MM.1S (cell line): ENCODE results near the gene PRX.

Source experiments
- CTCF ChIP-seq: fragments of 300-600 bp; sonication (generic); IDR thresholded peaks from 2 replicates; pipeline ENCODE4 v1.5.1; 2016; ENCODE audit warnings: antibody characterized with exemption, low read length, mixed read lengths
- EZH2 ChIP-seq: fragments of 300-600 bp; sonication (generic); optimal IDR thresholded peaks from 2 replicates; pipeline ENCODE3; 2017; ENCODE audit warnings: low read depth, mild to moderate bottlenecking, antibody characterized with exemption, low read length, mixed read lengths
- EZH2phosphoT487 ChIP-seq: fragments of 300-600 bp; sonication (generic); IDR thresholded peaks from 2 replicates; pipeline ENCODE4 v1.6.1; 2018; ENCODE audit warnings: antibody characterized with exemption, low read length

GRCh38 chr19:40422748-40423566 lies 9.8 kb upstream of the PRX start:
- TF ChIP-seq EZH2 (no peak), CTCF (no peak), EZH2phosphoT487 (no peak)
